Keratinocyte (primary cell): ENCODE data around the gene MED25. TPM values are rescaled to one million over a fixed set of nuclear protein-coding genes. Genes with fewer than 3 reads are reported as not detected.

Experiments
- DNase-seq: peaks from one replicate; pipeline ENCODE4 v3.0.0-alpha.2; 2011; ENCODE audit warnings: low read depth, missing footprints, low spot score
- FAIRE-seq: peaks from 2 replicates; lab custom pipeline; 2011; peaks lifted over from hg19 to GRCh38; lab: Jason Lieb, UNC
- H2AFZ ChIP-seq: 2 replicates; pipeline ENCODE4 v1.6.0; 2012; ENCODE audit warnings: low read length, control low read depth, inconsistent platforms; ENCODE audit not compliant: control insufficient read depth
- H3K27ac ChIP-seq: 2 replicates; pipeline ENCODE4 v1.5.1; 2011; ENCODE audit warnings: low read length; ENCODE audit not compliant: control insufficient read depth, insufficient read depth
- H3K27me3 ChIP-seq: 3 replicates; pipeline ENCODE4 v1.6.0; 2011; ENCODE audit warnings: low read length; ENCODE audit not compliant: control insufficient read depth, insufficient read depth; ENCODE audit errors: extremely low read depth
- H3K36me3 ChIP-seq, 2 experiments: 2 replicates in 1 of 2; 3 replicates in 1 of 2; pipeline ENCODE4 v1.5.1; 2011; ENCODE audit warnings: low read length in 2 of 2, mild to moderate bottlenecking in 1 of 2; ENCODE audit not compliant: control insufficient read depth in 2 of 2, insufficient read depth in 2 of 2; ENCODE audit errors: extremely low read depth in 1 of 2
- H3K4me1 ChIP-seq: 3 replicates; pipeline ENCODE4 v1.5.1; 2011; ENCODE audit warnings: low read length; ENCODE audit not compliant: control insufficient read depth, insufficient read depth; ENCODE audit errors: extremely low read depth
- H3K4me2 ChIP-seq: 3 replicates; pipeline ENCODE4 v1.6.0; 2011; ENCODE audit warnings: low read depth, low read length; ENCODE audit not compliant: control insufficient read depth, insufficient read depth; ENCODE audit errors: extremely low read depth
- H3K4me3 ChIP-seq, 3 experiments: fragments of 200-600 bp in 1 of 3; sonication (generic) in 1 of 3; 2 replicates in 2 of 3; 3 replicates in 1 of 3; pipeline ENCODE4 v1.5.1; 2011 to 2016; ENCODE audit warnings: low read length in 3 of 3, mild to moderate bottlenecking in 3 of 3, control low read depth in 2 of 3, inconsistent platforms in 1 of 3, low read depth in 1 of 3, mixed read lengths in 1 of 3, mixed run types in 1 of 3, moderate library complexity in 1 of 3; ENCODE audit not compliant: control insufficient read depth in 2 of 3, insufficient read depth in 2 of 3; ENCODE audit errors: extremely low read depth in 1 of 3
- H3K79me2 ChIP-seq: 2 replicates; pipeline ENCODE4 v1.6.0; 2012; ENCODE audit warnings: low read length; ENCODE audit not compliant: control insufficient read depth, insufficient read depth
- H3K9ac ChIP-seq: 3 replicates; pipeline ENCODE4 v1.6.0; 2011; ENCODE audit warnings: low read length; ENCODE audit not compliant: control insufficient read depth, insufficient read depth; ENCODE audit errors: extremely low read depth
- H3K9me1 ChIP-seq: 3 replicates; pipeline ENCODE4 v1.6.0; 2011; ENCODE audit warnings: low read length; ENCODE audit not compliant: control insufficient read depth, insufficient read depth; ENCODE audit errors: extremely low read depth
- H3K9me3 ChIP-seq: 2 replicates; pipeline ENCODE4 v1.5.1; 2012; ENCODE audit warnings: low read depth, low read length; ENCODE audit not compliant: control insufficient read depth
- H4K20me1 ChIP-seq: 3 replicates; pipeline ENCODE4 v1.6.0; 2011; ENCODE audit warnings: low read length; ENCODE audit not compliant: control insufficient read depth, insufficient read depth; ENCODE audit errors: extremely low read depth
- EZH2 ChIP-seq: IDR thresholded peaks from one replicate; pipeline ENCODE4 v1.6.1; 2012; ENCODE audit warnings: inconsistent platforms, mild to moderate bottlenecking, low read length, moderate library complexity
- dilution Hi-C: fragments of 300-500 bp; cut with MboI; formaldehyde crosslinking; loops from one replicate; pipeline ENCODE4 v1.7.0; 2020; ENCODE audit warnings: low sequenced_read_pairs; ENCODE audit not compliant: extremely low pct_ligation_motif_present
- polyA plus RNA-seq, 5 experiments: library from polyadenylated mRNA; depleted of rRNA in 3 of 5; stranded (reverse) in 3 of 5; stranded (forward) in 1 of 5; unstranded in 1 of 5; fragments of >200 nt; gene quantifications; 1 replicate in 1 of 5; 2 replicates in 3 of 5; 3 replicates in 1 of 5; pipeline versions ENCODE4 v1.2.1 to v1.2.3, GENCODE V29; 2011 to 2012; ENCODE audit warnings: missing spikeins in 2 of 5, low read depth in 1 of 5, low replicate concordance in 1 of 5
- TF ChIP-seq, protein P1 (sequence below), 3 experiments: IDR thresholded peaks in 1 of 3; conservative IDR thresholded peaks in 1 of 3; optimal IDR thresholded peaks in 1 of 3; 2 replicates in 2 of 3; 3 replicates in 1 of 3; pipeline versions ENCODE3 to v1.5.1; 2011; ENCODE audit warnings: low read length in 3 of 3, mild to moderate bottlenecking in 3 of 3, moderate library complexity in 2 of 3, control low read depth in 1 of 3, inconsistent platforms in 1 of 3; ENCODE audit not compliant: insufficient read depth in 2 of 3; ENCODE audit errors: extremely low read depth in 1 of 3

Gene MED25
- polyA plus RNA-seq, 1 donor (not counting 4 experiments of a cell fraction or from before 2014, with no cell fraction given): 12.5 TPM

DNA sequence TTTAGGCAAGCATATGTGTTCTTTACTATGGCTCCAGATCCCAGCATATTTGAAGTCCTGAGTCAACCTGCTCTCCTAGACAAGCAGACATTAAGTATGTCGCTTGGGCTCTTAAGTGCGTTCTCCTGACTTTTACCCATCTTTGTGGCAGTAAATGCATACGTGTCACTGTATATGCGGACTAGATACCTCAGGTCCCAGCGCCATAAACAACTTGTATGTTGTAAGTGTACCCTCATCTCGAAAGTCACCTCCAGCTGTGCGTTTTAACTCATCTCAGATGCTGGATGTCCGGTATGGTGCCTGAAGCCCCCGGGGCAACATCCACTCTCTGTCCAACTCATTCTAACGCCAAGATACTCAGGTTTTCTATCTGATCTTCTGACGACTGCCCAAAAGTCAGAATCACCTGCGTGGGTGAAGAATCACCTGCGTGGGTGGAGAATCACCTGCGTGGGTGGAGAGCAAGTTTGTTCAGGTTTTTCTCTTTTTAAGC, 34.6 kb downstream of the MED25 start:
- Histone ChIP-seq H4K20me1 (peaks cover 5% of the 10 kb centered on the region), H3K4me1 (peaks cover 26% of the 10 kb centered on the region), H3K9ac (peak overlapping the region; percentile 34), H2AFZ (no peak overlapping the region), H3K4me3 (peak overlapping the region in 2 of 3 experiments; percentile 51 to 54), H3K9me3 (no peaks in the 10 kb centered on the region), H3K9me1 (no peaks in the 10 kb centered on the region), H3K36me3 (peaks cover 3 to 14% of the 10 kb centered on the region in 2 experiments), H3K4me2 (peak overlapping the region; percentile 75), H3K27me3 (no peaks in the 10 kb centered on the region), H3K27ac (no peak overlapping the region), H3K79me2 (peaks cover 22% of the 10 kb centered on the region)
- no peak for DNase-seq
- FAIRE-seq: no peak
- dilution Hi-C loops: no loop called here
- TF ChIP-seq, protein P1, sequence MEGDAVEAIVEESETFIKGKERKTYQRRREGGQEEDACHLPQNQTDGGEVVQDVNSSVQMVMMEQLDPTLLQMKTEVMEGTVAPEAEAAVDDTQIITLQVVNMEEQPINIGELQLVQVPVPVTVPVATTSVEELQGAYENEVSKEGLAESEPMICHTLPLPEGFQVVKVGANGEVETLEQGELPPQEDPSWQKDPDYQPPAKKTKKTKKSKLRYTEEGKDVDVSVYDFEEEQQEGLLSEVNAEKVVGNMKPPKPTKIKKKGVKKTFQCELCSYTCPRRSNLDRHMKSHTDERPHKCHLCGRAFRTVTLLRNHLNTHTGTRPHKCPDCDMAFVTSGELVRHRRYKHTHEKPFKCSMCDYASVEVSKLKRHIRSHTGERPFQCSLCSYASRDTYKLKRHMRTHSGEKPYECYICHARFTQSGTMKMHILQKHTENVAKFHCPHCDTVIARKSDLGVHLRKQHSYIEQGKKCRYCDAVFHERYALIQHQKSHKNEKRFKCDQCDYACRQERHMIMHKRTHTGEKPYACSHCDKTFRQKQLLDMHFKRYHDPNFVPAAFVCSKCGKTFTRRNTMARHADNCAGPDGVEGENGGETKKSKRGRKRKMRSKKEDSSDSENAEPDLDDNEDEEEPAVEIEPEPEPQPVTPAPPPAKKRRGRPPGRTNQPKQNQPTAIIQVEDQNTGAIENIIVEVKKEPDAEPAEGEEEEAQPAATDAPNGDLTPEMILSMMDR (optimal IDR thresholded peaks at IDR 0.05 in 1 of 3, IDR thresholded peaks at IDR 0.05 in 1 of 3, conservative IDR thresholded peaks at IDR 0.05 in 1 of 3; ENCODE audit: extremely low read depth in 1 of 3, insufficient read depth in 2 of 3, low read length in 3 of 3): no peak
- TF ChIP-seq EZH2: no peak

DNA sequence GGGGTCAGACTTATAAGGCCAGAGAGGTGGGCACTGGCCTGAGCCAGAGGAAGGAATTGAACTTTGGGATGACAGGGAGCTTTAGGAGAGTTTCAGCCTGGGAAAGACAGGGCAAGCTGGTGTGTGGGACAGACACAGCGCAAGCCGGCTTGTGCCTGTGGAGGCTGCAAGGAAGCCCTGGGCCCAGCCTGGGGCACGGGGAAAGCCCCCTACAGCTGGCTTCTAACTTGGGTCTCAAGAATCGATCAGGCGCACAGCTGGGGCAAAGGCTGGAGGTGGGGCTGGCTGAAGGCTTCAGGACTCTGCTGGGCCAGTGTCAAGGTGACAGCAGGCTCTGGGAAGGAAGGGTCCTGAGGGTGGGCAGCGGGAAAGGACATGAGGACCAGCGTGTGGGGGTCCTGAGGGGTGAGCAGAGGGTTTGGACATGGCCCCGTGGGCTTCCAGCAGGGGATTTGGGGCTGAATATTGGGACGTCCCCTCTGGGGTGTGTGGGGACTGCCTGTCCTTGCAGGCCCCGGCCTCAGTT, 35.8 kb downstream of the MED25 start:
- no peak overlapping the region for H3K27ac ChIP-seq
- DNase-seq (no peak), FAIRE-seq (no peak)
- no peak overlapping the region for H3K4me2 ChIP-seq
- H3K9me1 ChIP-seq: no peaks in the 10 kb centered on the region
- H3K4me3 ChIP-seq: no peak overlapping the region
- dilution Hi-C loops: no loop called here
- no peaks in the 10 kb centered on the region for H3K9me3 ChIP-seq
- no peak for TF ChIP-seq EZH2
- TF ChIP-seq, protein P1 (optimal IDR thresholded peaks at IDR 0.05 in 1 of 3, IDR thresholded peaks at IDR 0.05 in 1 of 3, conservative IDR thresholded peaks at IDR 0.05 in 1 of 3; ENCODE audit: extremely low read depth in 1 of 3, insufficient read depth in 2 of 3, low read length in 3 of 3): no peak
- H3K27me3 ChIP-seq: no peaks in the 10 kb centered on the region
- no peak overlapping the region for H3K9ac ChIP-seq
- H4K20me1 ChIP-seq: peaks cover 7% of the 10 kb centered on the region
- H3K4me1 ChIP-seq: peaks cover 17% of the 10 kb centered on the region
- H3K79me2 ChIP-seq: peaks cover 22% of the 10 kb centered on the region
- H2AFZ ChIP-seq: no peak overlapping the region
- H3K36me3 ChIP-seq: peaks cover 14 to 17% of the 10 kb centered on the region in 2 experiments
